IPS-NIHi11 (cell line): ENCODE data around the gene PKD1.

ENCODE experiments used
- DNase-seq: peaks from one replicate; pipeline ENCODE4 v3.0.0; 2012; ENCODE audit warnings: mixed read lengths, low spot score

Gene PKD1

DNA sequence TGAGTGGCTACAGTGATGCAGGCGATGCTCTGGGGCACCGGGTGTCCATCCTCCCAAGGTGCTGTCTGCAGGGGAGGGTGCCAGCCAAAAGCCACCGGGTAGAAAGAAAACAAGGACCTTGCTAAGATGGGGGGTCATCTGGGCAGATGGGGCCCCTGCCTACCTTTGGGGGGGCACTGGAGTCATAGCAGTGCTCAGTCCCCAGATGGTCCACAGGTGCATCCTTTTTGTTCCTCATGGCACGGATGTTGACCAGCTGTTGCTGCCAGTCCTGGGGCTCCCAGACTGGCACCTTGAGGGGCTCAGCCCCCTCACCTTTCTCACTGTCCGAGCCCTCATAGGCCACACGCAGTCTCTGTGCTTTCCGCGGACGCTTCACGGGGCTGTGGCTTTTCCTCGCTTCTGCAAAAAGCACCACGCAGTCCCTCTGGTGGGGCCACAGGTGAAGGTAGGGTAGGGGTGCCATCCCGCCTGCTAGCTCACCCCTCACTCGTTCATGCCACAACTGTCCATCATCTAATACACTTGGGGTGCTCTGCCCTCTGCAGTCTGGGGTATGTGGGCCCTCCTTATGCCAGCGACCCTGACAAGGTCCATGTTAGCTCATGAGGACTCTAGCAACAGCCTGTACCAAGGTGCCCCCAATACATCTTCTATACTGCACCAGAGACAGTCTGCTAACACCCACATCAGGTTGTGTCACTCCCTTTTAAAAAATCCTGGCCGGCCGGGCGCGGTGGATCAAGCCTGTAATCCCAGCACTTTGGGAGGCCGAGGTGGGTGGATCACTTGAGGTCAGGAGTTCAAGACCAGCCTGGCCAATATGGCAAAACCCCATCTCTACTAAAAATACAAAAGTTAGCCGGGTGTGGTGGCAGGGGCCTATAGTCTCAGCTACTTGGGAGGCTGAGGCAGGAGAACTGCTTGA lies 89.5 kb downstream of the PKD1 start:
- DNase-seq, result no peak

DNA sequence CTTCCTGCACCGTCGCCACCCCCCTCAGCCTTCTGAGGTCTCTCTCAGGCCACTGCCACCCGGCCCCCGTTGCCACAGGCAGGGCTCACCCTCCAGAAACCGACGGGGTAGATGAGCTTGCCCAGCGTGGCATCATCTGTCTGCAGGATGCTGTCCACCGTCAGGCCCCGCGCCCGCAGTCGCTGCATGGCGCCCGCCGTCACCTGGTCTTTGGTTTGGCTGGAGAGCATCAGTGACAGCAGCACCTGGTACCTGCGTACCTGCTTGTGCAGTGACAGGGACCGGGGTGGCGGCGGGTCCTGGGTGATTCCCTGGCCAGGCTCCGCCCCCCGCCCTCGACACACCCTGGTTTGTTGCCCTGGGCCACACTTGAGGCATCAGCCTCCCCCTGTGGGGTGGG lies 91.2 kb downstream of the PKD1 start:
- no peak for DNase-seq

DNA sequence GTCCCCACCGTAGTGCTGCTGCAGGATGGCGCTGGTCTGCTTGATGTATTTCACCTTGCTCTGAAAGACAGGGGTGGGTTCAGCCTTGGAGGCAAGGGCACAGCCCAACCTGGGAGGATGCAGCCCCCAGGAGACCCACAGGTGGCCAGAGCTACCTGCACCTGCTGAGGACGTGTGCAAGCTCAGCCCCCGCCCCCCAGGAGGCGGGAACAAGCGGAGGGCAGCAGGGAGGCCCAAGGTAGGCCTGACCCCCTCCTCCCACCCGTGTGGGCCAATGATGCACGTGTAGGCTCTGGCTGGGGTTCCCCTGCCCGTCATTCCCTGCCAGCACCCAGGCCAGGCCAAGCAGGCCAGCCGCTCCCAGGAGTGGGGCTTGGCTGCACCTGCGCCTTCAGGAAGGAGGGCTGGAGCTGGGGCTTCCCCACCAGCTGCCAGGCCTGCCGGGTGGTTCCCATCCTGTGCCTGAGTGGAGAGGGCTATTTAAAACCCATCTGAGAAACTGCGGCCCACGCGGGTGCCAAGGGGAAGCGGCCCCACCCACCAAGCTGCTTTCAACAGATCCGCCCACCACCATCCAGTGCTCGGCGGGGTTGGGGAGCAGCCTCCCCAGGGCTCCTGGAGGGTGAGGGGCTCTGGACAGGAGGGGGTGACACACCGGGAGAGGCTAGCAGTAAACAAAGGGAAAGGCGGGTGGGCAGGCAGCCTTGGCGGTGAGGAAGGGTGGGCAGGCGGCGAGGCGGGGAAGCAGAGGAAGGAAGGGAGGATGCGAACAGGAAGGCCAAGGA lies 91.8 kb downstream of the PKD1 start:
- no peak for DNase-seq

DNA sequence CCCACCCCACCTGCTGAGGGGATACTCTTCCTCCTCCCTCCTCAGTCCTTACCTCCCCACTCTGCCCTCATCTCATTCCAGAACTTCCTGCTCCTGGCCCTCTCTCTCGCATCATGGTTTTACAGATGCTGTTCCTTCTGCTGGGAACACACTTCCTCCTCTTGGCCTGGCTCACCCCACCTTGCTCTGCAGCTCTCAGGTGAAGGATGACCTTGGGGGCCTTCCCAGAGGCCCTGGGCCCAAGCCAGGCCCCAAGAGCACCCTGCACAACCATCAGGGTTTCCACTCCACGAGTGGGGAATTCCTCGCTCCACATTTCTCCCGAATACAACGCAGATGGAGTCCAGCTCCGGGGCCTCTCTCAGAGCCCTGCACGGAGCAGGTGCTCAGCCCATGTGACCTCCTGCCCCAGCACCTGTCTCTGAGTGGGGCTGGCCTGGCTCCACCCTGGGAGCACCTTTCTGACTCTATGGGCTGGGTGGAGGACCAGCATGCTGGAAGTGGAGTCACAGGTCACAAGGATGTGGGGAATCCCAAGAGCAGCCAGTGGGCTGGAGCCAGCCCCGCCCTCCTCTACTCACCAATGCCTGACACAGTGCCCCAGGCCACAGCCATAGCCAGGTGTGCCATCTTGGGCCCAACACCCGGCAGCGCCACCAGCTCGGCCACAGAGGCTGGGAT lies 92.6 kb downstream of the PKD1 start:
- DNase-seq, result no peak

DNA sequence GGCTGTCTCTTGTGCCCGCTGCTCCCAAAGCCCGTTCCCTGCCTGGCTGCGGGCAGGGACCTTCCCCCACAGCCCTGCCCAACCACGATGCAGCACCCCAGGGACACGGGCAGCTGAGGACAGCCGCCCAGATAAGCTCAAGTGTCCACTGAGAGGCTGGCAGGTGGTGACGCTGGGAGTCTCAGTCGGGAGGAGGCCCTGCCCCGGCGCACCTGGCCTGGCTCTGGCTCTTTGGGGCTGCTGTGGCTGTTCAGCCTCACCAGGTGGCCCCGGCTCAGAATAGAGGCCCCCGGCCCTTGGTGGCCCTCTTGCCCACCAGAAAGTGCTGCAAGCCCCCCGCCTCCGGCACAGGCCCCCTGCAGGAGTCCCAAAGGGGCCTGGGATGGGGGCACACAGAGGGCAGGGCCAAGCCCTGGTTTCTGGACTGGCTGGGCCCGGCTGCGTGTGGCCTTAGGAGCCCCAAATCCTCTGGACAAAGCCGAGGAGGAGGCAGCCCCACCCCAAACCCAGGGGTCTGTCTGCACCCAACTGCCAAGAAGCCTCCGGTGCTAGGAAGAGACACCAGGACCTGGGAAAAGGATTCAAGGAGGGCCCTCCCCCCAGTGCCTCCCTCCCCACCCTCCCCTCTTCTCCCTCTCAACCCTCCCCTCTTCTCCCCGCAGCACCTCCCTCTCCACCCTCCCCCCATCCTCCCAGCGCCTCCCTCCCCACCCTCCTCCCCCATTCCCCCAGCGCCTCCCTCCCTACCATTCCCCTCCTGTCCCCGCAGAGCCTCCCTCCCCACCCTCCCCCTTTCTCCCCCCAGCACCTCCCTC lies 93.3 kb downstream of the PKD1 start:
- no peak for DNase-seq

DNA sequence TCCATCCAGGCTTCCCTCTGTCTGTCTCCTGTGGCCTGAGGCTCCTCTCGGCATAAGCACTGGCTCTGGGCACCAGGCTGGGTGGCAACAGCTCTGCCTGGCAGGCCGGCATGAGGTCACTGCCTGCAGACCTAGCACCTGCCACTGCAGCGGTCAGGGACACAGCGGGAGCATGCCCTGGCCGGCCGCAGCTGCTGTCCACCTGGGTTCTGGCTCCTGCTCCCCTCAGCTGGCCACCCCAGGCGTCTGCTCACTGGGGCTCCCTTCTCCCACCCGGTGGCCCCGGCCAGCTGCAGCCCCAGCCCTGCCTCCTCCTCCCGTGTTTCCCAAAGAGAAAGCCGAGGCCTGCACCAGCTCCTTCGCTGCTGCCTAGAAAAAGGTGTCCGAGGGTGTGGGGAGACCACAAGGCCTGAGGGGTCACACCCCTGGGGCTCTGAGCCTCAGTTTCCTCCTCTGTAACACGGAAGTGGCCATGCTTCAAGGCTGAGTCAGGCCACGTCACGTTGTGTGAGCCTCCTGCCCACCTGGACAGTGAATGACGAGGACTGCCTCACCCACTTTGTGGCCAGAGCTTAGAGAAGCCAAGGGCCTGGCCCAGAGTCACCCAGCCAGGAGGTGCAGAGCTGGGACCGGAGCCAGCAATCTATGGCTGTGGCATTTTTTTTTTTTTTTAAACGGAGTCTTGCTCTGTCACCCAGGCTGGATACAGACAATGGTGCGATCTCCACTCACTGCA lies 94.7 kb downstream of the PKD1 start:
- no peak for DNase-seq

DNA sequence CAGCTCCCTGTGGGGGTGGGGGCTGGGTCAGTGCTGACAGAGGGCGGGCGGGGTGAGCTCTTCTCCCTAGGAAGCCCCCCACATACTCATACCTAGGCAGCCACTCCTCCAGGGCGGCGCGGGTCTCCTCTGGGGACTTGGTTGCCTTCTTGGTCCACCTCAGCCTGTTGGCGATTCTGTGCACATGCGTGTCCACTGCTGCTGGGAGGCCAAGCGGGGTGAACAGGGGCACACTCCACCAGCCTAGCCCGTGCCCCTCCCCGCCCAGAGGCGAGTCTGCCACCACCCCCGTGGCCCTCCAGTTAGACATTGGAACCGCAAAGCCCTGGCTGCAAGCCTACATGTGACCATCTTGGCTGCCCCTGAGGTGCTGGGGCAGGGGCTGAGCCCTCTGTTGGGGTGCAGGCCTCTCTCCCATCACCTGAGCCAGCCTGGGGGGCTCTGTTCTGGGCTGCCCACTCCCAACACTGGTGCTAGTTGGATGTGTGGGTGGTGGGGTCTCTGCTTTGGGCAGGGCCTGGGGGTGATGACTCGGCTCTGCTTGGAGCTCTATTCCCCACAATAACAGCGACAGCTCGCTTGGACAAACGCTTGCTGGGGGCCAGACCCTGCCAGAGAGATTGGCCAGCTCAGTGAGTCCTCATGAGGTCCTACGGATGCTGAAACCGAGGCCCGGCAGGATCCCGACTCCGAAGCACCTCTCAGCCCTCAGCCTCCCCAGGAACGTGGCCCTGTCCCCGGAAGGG lies 95.5 kb downstream of the PKD1 start:
- no peak for DNase-seq

DNA sequence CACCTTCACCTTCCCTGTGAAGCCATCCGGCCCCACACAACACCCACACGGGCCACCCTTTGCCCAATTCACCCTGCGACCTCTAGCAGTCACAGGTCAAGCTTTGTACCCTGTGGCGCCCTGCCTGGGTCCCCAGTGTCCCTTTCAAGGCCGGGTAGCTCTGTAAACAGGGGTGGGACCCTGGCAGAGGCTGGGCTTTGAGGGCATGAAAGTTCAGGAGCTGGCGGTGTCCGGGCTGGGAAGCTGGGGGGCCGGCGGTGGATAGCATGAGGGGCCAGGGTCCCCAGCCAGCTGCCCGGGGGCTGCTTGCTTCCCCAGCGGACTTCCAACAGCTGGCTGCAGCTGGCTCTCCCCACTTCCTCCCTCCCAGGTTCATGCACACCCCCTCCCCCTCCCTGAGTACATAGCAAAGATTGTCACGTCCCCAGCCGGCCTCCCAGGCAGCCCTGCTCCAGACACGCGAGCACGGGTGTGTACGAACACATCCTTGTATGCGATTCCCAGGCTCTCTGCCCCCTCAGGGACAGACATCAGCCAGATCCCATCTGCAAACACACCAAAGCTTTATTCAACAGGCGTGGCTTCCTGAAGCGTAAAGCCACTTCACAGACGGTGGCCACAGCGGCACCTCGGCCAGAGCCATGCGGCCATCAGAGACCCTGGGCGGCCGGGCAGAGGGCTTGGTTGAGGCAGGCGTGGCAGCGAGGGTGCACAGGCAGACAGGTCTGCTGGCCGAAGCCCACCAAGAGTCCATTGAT lies 96.2 kb downstream of the PKD1 start:
- no peak for DNase-seq
